GM21723 (cell line): ENCODE results near the gene NKX3-2.

Source experiments
- ATAC-seq: cut with Tn5 transposase; IDR thresholded peaks from one replicate; pipeline ENCODE4 v1.9.1; 2021; ENCODE audit warnings: mild to moderate bottlenecking, moderate library complexity; ENCODE audit not compliant: unreplicated experiment

Gene NKX3-2

DNA sequence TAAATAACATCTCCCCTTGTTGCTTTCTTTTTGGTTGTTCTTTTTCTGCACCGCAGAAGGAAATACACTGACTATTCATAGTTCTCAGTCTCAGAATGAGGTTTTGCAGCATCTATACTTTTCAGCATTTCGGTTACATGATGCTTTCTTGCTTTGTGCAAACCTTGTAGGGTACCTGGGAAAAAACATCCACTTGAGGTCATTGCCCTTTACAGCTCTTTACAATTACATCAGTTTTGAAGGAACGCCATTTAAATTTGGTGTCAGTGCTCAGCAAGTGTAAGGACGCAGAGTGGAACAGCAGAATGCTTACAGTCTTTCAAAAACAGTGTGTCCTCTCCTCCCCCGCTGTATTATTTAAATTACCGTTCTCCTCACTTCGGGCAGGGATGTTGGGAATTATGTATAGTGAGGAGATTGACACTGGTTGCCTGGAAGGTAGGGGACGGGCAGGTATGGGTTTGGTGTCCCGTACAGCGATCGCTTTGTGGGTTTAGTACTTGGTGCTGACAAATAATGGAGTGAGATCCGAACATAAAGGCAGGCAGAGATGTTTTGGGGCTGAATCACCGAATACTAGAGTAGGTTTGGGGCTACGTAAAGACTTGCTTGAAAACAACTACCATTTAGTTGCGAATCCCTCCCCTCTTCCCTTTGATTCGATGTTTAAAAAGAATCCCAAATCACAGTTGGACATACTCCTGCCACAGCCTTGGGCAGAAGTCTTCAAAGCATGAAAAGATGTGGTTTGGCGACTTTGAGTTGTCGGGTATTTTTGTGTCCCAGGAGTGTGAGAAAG is 2.0 kb upstream of the NKX3-2 start:
- no peak for ATAC-seq

DNA sequence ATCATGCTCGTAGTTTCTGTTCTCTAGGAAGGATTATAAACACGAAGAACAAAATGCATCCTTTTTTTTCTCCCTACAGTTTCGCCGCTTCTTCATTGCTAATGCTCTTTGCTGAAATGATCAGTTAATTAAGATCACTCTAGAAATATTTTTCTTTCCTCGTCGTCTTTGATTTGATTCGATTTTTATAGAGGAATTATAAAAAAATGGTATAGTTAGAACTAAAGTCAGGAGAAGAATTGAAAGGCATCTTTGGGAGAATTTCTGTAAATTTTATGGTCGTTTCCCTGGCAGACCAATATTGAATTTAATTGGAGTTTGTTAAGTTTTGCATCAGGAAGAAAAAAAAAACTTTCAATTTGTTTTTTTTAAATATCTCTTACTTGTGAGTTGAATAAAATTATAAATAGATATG is 1.1 kb upstream of the NKX3-2 start:
- no peak for ATAC-seq

DNA sequence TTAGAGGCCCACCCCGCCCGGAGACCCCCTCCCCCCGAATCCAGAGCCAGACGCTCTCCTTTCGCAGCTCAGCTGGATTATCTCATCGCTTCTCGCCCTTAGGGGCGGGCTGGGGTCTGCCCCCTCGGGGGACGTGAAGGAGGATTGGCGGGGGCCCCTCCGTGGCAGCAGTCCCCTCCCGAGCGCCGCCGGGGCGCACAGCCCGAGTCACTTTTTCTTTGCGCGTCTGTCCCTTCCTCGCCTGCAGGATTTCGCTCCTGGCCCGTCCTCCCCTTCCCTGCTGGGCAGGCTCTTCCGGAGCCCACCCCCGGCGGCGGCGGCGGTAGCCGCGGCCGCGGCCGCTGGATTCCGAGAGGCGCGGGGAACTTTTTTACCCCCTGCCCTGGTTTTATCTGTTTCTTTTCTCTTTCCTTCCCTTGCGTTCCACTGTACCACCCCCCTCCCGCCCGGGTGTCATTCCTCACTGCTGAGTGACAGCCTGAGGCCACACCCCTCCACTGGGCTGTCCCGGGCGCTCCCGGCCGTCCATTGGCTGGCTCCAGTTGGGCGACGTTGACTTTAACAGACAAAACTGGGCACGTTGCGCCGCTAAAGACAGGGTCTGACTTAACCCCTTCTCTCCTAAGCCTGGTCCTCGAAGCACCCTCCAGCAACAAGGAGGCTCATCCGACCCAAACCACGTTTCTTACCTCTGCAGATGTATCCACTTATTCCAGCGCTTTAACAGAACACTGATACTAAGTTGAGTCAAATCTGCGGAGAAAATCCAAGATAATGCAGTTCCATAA is 492 bp upstream of the NKX3-2 start:
- ATAC-seq, result peak; percentile 54

DNA sequence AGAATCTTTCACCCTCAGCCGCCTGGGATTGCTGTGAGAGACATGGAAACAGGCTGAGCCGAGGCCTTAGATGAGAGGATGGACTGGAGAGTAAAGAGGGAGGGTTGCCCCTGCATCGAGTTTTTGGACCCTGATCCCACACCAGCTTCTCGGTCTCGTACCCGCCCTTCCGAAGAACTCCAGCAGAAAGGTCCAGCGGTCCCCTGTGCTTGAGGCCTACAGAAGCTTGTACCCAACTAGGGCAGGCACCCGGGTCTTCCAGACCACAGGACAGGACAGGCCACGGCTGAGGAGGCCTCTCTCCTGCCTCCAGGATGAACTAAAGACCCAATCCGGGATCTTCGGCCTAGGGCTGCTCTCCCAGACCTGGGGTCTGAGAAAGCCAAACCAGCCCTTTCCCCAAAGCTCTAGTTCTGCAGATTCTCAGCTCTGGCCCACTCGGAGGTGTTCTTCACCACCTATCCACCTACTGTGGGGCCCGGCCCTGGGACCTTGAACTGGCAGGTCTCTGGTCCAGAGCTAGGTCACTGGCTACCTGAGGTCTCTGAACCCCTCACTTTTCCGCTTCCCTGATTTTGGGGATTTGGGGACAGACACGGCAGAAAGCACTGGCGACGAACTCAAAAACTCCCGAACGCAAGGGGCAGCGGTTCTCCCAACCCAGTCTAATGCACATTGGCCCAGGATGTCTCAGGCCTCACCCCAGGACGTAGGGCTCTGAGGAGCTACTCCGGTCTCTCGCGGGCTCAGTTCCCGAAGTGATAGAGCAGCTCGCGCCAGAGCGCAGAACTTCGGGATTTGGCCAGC is 1.1 kb downstream of the NKX3-2 start:
- ATAC-seq, result no peak

DNA sequence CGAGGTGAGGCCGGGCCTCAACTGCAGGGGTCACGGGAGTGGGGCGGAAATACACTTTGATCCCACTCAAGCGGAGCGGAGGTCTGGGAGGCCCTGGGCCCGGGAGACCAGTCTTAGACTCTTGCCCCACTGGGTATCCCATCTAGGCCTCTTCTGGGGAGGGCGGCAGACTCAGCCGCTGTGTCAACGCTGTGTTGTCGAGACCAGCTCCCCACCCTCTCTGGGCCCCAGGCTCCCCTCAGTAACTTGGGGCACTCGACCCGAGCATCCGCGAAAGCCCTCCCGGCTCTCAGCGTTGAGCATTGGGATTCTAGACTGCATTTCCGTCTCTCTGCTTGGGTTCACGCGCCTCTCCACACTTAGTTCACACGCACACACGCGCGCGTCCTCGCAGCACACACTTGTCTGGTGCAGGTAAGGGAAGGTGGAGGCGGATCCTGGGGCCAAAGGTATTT is 1.7 kb downstream of the NKX3-2 start:
- no peak for ATAC-seq

DNA sequence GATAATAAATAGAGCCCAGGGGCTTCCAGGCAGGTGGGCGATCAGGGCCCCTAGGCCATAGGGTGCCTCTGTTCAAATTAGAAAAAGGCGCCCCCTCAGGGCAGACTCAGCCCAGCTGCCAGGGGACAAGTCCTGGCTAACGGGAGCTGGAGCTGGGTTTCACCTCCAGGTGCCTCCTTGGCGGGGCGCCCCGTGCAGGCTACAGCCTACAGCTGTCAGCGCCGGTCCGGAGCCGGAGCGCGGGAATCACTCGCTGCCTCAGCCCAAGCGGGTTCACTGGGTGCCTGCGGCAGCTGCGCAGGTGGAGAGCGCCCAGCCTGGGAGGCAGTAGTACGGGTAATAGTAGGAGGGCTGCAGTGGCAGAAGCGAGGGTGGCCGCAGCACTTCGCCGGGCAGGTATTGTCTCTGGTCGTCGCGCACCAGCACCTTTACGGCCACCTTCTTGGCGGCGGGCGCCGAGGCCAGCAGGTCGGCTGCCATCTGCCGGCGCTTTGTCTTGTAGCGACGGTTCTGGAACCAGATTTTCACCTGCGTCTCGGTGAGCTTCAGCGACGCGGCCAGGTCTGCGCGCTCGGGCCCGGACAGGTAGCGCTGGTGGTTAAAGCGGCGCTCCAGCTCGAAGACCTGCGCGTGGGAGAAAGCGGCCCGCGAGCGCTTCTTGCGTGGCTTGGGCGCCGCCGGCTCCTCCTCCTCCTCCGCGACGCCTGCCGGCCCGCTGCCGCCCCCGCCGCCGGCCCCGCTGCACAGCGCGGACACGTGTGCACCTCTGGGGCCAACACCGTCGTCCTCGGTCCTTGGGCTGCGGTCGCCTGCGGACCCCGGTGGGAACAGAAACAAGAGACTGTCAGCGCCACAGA is 2.4 kb downstream of the NKX3-2 start:
- peak; percentile 36 for ATAC-seq

DNA sequence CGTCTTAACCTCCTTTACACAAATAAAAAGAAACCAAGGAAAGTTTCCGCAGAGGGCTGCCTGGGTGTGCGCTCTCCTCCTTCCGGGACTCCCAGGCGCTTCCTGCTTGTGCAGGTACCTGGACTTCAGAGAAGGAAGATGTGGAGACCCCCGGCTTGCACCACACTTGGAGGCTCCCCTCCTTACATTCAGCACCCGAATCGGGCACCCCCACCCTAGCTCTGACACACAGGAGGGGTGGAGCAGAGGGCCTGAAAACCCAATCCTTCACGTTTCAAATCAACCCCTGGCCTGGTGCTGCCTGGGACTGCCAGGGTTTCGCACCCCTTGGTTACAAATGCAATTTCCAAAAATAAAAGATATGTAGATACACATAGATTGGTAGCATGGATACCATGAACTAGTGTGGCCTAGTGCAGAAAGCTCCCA is 3.1 kb downstream of the NKX3-2 start:
- no peak for ATAC-seq

DNA sequence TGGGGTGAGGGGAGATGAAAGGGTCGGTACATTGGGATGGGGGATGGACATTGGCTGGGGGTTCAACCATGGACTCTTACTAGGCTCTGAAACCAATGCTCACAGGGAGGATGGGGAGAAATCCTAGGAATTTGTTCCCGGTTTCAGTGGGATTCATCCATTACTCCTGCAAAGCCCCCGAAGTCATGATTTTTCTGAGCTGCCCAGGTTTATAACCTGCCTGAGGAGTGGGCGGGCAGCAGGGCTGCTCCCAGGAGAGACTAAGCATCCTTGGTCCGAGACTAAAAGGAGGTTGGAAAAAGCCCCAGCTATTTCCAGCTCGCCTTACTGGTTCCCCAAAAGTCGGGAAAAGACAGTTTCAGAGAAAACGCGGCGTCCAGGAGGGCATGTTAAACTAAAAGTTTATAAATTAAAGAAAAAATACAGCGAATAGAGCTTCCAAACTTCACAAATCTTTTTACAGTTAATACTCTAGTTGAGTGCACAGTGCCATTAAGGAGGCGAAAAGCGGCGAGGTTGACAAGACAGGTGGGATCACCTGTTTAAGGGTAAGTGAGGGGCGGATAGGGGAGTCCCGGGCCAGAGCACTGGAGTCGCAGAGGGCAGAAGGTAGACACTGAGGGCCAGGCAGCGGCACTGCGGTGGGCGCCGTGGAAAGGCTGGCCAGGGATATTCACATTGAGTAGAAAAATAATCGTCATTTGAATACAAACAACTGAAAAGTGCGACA is 3.7 kb downstream of the NKX3-2 start:
- ATAC-seq, result no peak

DNA sequence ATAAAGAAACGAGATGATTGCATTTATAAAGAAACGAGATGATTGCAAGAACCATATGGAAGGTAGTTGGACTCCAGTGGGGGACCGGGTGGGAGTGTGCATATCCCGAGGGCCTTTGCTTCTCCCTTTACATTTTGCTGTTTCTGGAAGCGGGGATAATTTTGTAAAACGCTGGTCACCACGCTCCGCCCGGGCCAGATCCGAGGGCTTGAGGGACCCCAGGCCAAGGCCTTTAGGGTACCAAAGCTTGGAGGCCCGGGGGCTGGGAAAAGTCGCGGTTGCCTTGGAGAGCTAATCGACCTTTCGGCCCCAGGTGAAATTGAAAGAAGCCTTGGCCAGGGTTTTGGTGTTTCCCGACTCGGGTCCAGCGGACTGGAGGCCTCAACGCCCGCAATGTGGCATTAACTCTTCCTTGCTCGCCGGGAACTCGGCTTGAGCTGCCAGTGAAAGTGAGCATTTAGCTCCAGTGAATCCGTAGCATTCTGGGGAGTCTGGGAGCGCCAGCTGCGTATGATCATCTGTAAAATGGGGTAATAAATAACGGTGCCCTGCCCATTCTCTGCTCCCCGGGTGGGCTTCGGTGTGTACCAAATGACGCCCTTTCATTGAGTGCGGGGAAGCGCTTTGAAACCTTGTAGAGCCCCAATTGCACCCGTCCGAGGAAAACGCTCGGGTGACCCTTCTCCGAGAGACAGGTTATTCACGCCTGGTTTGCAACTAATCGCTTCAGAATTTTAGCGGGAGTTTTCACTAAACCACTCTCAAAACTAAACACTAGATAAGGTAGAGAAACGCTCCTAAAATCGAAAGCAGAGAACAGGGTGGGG is 4.5 kb downstream of the NKX3-2 start:
- ATAC-seq, result no peak

DNA sequence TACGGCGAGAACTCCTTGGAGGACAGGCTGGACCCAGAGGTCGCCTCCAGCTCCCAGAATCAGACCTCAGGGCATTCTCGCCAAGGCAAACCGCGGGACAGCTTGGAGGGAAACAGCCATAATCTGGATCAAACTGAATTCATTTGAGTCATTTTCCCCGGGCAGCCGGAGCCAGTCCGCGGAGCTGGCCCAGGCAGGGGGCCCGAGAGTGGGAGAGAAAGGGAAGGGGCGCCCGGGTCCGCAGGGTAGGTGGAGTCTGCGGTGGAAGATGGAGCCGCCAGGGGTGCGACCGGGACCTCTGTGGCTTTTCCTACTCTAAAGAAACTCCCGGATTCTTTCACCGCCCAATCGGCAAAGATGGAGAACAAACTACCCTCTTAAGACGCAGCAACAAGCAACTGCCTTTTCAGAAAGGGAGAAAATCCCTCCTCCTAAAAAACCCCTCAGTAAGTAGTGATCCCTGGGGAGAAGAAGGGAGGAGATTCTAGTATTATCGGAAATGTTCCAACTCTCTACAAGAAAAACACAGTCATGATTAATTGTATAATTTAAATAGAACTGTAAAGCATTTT is 5.2 kb downstream of the NKX3-2 start:
- ATAC-seq, result no peak

DNA sequence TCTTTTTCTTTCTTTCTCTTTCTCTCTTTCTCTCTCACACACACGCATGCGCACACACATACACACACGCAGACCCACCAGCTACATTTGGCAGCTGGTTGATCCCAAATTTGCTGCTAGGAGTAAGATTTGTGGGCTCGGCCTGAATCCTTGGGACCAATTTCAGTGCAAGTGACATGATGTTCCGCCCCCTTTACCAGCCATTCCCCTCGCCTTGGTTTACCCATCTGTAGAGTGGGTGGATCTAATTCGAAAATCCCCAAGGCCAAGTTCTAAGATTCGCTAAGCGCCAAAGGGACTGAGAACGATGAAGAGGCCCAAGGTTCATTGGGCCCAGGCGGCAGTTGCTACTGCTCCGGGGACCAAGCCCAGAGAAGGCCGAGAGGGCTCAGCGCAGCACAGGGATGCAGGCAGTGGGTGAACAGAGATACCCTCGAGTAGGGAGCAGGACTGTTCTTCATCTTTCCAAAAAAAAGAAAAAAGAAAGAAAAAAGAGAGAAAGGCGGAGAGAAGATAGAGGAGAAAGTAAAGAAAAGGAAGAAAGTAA is 5.8 kb downstream of the NKX3-2 start:
- ATAC-seq, result no peak

DNA sequence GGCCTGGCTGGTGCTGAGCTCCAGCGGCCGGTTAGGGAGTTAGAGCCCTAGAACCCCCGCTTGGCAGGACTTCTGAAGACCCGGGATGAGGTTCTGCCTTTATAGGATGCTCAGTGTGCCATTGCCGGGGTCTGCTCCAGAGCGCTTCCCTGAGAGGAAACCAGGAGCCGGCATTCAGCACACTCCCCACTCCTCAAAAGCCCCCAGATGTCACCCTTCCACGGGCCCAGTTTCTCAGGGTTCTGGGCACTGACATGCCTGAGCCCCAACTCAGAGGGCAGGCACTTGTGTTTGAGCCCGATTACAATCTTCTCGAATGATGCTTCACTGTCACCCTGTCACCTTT is 6.5 kb downstream of the NKX3-2 start:
- ATAC-seq, result no peak

DNA sequence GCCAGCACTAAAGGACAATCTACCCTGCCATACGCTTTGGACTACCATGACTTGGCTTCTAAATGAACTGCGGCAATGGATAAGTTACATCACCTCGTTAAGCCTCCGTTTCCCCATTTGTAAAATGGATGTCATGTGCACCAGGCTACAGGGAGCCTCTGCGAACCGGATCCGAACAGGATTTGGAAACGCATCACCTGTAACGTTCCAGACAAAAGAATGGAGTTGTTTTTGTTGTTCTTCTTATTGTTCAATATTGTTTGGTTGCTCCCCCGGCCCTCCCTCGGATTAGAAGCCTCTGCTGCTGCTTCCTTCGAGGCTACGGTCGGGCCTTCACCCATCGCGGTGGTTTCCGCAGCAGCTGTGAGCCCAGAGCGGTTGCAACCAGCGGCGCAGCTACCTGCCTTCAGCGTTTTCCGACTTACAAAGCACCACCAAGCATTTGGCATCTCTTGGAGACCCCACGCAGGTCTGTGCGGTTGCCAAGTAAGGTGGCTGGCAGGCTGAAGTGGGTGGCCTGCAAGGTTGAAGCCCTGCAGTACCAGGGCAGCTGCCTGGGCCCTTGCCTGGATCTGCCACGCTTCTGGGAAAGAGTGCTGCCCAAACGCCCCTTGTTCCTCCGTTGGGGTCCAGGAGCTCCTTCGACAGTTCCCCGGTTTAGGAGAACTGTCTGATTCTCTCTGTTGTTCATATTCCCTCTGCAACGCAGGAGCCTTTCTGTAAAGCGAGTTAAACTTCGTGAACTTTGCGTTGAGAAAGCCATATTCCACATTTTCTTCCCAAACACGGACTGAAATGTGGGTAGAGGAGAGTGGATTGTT is 7.1 kb downstream of the NKX3-2 start:
- no peak for ATAC-seq

DNA sequence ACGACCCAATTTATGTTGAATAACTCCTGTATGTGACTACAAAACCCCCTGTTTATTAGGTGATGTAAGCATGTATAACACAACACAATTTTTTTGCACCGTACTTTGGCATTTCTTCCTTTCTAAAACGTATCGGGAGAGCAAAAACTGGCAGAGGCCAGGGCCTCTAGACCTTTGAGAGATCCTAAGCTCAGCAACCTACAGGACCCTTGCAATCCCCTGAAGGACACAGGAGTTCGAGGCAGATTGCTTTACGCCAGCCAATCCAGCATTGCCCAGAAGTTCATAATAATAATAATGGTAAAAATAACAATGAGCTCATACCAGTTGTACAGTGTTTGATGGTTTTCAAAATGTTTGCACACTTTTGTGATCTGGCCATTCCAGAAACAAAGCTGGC is 7.7 kb downstream of the NKX3-2 start:
- no peak for ATAC-seq

DNA sequence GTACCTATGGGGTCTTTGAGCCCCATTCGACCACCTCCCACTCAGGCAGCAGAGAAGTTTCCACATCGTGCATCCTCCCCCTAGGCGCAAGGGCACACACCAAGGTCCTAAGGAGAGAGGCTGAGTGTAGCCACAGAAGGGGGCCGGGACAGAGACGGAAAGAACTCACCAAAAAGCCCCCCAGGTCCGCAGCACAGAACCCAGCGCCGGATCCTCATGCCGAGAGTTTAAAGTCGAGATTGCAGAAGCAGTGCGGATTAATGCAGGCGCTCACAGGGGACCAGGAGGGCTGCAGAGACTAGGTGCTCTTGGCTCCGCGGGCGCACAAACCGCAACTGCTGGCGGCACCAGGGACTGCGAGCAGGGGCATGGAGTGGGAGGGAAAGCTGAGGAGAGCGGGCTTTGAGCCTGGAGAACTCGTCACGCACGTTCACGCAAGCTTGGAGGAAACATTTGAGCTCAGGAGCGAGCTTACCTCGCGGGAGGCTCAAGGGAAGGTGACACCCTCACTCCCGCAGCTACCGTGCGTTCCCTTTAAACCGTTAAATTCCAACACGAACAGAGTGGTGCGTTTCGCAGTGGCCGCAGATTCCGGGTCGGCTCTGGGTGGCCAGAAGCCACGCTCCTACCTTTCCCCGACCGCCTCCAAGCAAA is 8.5 kb downstream of the NKX3-2 start:
- no peak for ATAC-seq

DNA sequence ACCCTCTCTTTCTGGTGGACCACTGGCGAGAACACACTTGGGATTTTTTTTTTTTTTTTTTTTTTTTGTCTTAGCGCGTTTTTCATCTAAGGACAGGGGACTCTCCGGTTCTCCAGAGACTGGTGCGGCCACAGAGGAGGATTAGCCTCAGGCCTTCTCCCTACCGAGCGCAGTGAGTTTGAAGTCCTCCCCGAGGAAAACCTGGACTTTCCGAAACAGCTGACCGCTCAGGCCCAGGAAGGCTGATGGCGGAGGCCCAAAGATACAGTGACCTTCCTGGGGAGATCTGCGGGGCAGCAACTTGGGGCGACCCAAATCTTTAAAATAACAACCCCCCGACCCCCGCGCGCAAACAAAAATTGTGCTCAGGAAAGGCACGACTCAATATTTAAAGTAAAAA is 9.2 kb downstream of the NKX3-2 start:
- ATAC-seq, result no peak
